GM19043 (cell line): Measurements from ENCODE around the gene MMAB.

Experiments
- ATAC-seq: cut with Tn5 transposase; IDR thresholded peaks from one replicate; pipeline ENCODE4 v1.9.1; 2021; ENCODE audit warnings: low read depth; ENCODE audit not compliant: unreplicated experiment

Gene MMAB

DNA sequence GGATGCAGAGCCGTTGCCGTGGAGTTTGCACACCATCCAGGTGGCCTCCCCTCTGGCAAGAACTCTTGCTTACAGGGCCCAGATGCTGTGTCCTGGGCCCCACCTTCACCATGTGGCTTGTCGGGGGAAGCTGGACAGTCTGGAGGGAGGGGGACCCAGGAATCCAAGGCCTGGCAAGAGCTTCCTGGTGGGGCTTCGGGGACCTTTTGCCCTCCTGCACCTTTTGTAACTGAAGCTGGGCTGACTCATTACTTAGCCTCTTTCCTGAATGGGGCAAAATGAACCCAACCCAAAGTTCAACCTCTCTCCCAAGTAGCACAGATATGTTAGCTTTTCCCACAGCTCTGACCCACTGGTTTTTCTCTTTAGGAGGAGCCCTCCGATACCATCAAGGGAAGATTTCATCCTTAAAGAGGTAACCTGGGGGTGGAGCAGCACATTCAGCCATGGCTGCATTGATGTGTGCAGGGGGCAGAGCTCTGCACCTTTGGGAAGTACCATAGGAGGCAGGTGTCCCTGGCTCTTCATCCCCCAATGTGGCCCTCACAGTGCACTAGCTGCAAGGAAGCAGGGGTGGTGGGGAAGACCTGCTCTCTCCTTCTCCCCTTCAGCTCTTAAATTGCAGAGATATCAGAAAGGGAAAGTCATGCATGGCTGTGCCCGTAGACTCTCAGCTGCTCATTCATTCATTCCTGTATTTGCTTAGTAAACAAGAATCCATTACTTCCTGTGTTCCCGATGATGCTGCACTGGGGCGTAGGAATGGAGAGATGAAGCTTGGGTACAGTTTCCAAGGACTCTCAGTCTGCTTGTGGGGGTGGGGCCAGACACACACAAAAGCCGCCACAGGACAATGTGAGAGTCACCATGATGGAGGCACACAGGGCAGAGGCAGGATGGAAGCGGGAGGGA, 13.3 kb upstream of the MMAB start:
- ATAC-seq: no peak

DNA sequence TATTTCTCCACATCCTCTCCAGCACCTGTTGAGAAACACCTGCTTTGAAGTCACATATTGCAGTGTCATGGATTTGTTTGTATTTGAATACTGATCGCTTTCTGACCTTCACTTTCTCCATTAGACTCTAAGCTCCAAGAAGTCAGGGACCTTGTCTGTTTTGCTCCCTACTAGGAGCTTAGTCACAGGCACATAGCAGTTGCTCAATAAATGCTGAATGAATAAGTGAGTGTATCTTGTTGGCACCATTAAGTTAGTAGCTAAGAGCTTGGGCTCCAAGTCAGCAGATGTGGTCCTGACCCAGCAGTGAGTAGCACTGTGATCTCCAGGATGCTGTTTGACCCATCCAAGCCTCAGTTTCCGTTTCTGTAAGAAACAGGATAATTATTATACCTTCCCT, 10.4 kb upstream of the MMAB start:
- ATAC-seq: no peak

DNA sequence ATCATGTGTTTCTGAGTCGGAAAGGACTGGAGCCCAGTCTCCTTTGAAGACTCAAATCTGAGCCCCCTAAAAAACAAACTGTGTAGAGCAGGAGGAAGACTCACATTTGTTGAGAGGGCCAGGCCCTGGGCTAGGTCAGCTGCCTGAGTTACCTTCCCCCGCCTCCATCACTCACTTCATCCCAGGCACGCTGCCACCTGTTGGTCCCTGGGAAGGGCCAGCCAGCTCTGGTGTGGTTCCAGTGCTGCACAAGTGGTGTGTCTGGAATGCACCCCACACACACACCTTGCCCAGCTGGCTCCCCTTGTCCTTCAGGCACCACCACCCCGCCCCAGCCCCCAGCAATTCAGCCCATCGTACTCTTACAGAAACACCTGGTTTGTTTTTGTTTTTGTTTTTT, 9.3 kb upstream of the MMAB start:
- ATAC-seq: no peak

GRCh38 chr12:109581856-109582255, 8.6 kb upstream of the MMAB start:
- no peak for ATAC-seq

GRCh38 chr12:109581334-109581691, 8.0 kb upstream of the MMAB start:
- ATAC-seq: no peak

- no peak for ATAC-seq
Observed at GRCh38 chr12:109580684-109581333, 7.5 kb upstream of the MMAB start.

DNA sequence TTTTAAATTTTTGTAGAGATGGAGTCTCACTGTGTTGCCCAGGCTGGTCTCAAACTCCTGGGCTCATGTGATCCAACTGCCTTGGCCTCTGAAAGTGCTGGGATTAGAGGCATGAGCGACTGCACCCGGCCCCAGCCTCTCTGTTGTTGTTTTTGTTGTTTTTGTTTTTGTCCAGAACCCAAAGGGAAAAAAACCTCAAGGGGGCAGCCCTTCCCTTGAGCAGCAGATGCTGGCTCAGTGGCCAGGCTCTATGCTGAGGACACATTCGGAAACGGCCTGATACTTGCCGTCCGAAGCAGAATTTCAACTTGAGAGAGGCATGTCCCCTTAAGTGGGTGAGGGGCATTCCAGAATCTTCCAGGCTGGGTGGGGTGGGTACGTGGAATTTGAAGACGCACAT, 7.0 kb upstream of the MMAB start:
- ATAC-seq: no peak

DNA sequence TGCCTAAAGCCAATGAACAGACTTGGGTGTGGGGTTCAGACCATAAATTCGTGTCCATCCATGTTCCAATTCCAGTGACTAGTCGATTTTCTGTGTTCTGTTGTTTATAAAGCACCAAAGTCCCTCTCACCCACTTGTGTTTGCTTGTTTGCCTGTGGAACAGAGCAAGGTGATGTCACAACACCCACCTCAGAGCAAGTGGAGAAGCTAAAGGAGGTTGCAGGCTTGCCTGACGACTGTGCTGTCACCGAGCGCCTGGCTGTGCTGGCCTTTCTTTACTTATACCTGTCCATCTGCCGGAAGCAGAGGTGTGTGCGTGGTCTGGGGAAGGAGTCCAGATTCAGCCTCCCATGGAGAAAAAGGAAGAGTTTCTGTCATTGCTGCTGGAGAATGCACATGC, 6.3 kb upstream of the MMAB start:
- no peak for ATAC-seq

- no peak for ATAC-seq
Observed at GRCh38 chr12:109578330-109578927, 5.1 kb upstream of the MMAB start.

DNA sequence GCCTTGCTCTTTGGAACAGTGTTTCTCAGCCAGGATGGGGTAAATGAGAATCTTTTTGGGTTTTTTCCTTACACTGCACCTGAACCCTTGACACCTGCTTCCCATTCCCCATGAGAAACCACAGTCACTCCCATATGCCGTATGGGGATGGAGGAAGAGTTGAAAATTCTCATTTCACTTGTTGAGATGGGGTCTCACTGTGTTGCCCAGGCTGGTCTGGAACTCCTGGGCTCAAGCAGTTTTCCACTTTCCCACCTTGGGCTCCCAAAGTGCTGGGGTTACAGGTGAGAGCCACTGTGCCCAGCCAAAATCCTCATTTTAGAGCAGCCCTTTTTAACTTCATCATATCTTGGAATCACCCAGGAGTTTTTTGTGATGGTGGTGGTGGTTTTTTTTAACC, 4.0 kb upstream of the MMAB start:
- no peak for ATAC-seq

GRCh38 chr12:109575683-109576082, 2.4 kb upstream of the MMAB start:
- ATAC-seq: no peak

GRCh38 chr12:109573914-109574244, 575 bp upstream of the MMAB start:
- peak; percentile 0 for ATAC-seq

- ATAC-seq: no peak
Observed at GRCh38 chr12:109572506-109572845, 828 bp downstream of the MMAB start.

DNA sequence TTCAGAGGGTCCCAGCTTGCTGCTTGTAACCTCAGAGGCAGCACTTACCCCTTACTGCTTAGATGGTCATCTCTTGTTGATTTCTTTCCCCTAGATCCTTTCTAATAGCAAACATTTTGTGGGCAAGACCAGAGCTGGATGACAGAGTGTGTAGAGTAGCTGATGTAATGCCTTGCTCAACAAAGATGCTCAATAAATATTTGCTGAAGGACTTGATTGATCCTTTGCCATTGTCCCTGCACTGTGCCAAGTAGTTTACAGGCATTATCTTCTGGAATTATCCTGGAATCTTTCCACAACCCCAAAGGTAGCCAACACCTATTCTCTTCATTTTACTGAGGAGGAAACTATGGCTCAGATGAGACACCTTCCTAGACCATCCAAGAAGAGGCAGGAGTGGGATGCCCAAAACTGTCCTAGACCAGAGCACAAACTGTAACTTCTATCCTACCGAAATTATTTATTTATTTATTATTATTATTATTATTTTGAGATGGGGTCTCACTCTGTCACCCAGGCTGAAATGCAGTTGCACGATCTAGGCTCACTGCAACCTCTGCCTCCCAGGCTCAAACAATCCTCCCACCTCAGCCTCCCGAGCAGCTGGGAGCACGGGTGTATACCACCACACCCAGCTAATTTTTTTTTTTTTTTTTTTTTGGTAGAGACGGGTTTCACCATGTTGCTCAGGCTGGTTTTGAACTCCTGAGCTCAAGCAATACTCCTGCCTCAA, 1.4 kb downstream of the MMAB start:
- no peak for ATAC-seq

DNA sequence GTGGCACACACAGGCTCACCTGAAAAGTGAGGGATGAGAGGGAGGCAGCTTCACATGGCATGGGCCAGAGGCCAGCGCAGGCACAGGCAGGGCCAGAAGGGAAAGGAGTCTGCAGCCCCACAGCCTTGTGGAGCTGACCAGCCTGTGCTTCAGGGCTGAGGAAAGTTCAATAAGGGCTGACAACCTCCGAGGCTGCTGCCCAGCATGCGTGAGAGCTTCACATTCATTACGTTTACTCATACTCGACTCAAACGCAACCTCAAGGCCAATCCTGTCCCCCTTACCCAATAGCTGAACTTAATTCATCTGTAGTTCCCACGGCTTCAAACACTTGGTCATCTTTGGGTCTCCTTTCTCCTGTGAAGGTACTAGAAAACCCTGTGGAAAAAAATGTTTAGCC, 4.8 kb downstream of the MMAB start:
- no peak for ATAC-seq

- no peak for ATAC-seq
Observed at GRCh38 chr12:109567967-109568366, 5.3 kb downstream of the MMAB start.

- ATAC-seq: no peak
Observed at GRCh38 chr12:109567296-109567695, 6.0 kb downstream of the MMAB start.

DNA sequence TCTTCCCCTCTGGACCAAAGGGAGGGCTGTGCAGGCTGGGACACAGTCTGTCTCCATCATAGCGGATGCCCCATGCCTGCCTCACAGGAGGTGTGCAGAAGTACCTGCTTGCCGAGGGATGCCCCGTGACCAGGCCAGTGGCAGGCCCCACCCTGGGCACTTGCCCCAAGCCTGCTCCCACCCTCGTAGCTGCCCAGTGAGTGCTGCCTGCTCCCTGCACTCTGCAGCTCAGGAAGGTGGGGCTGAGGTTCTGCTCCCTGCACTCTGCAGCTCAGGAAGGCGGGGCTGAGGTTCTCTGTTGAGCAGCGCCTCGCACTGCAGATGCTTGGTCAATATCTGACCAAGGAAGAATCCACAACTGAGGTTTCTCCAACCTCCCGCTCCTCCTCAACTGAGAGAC, 6.9 kb downstream of the MMAB start:
- no peak for ATAC-seq

- no peak for ATAC-seq
Observed at GRCh38 chr12:109563291-109564284, 9.7 kb downstream of the MMAB start.

DNA sequence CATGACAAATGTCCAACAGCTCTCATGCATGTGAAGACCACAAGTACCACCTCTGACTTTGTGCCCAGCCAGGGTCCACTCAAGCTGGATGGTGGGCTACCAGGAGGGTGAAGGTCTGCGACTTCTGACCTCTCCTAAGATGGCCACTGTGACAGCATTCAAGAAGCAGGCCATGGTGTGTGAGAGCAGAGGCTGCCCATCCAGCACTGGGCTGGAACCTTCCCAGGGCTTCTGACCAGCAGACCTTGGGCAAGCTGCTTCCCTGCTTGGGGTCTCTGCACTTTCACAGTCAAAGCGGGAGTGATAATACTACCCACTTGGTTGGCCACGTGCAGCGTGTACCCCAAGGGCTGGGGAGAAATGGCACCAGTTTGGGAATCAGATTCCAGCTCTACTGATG, 10.4 kb downstream of the MMAB start:
- ATAC-seq: no peak
